Lower leg skin (tissue), 3 donors: ENCODE measurements around the gene B9D1.

Experiments used
- CTCF ChIP-seq, 3 donors: fragments of 450-650 bp; IDR thresholded peaks; one replicate each; pipeline ENCODE4 v1.5.1; 2016; ENCODE audit warnings: antibody characterized with exemption in 3 of 3, mild to moderate bottlenecking in 3 of 3, moderate library complexity in 2 of 3
- POLR2A ChIP-seq, 2 donors: fragments of 450-650 bp; IDR thresholded peaks; one replicate each; pipeline ENCODE4 v1.6.1; 2016 to 2017; ENCODE audit warnings: antibody characterized with exemption in 2 of 2, mild to moderate bottlenecking in 1 of 2, moderate library complexity in 1 of 2

- no peak for TF ChIP-seq CTCF (IDR thresholded peaks at IDR 0.05)
- TF ChIP-seq POLR2A (IDR thresholded peaks at IDR 0.05): no peak
Observed at GRCh38 chr17:19315104-19315503, 47.4 kb downstream of the B9D1 start.
